H1 (cell line): ENCODE measurements around the gene PLCB1. TPM values are rescaled to one million over a fixed set of nuclear protein-coding genes. Genes with fewer than 3 reads are reported as not detected.

Experiments
- CTCF ChIA-PET: fragments of 300-600 bp; sonication (Branson Sonifier 250); formaldehyde crosslinking; loops from one replicate; lab custom pipeline; 2021; ENCODE audit not compliant: partially characterized antibody; lab: Charles Lee
- POLR2A ChIA-PET: fragments of 300-600 bp; sonication (Branson Sonifier 250); formaldehyde crosslinking; loops from one replicate; lab custom pipeline; 2021; ENCODE audit warnings: inconsistent platforms; ENCODE audit not compliant: partially characterized antibody; lab: Charles Lee
- DNase-seq, 2 experiments: peaks; one replicate each; pipeline versions ENCODE4 v3.0.0 to v3.0.0-alpha.2; 2010 to 2022; ENCODE audit warnings: low spot score in 2 of 2, low read depth in 1 of 2, mixed read lengths in 1 of 2
- FAIRE-seq: peaks from 2 replicates; lab custom pipeline; 2011; peaks lifted over from hg19 to GRCh38; lab: Jason Lieb, UNC
- H2AFZ ChIP-seq: 2 replicates; pipeline ENCODE4 v1.8.1; 2012; ENCODE audit warnings: low read length, inconsistent platforms
- H2AK5ac ChIP-seq: 2 replicates; pipeline ENCODE4 v1.6.1; 2013; ENCODE audit warnings: low read depth, low read length
- H2BK120ac ChIP-seq: replicated peaks from 2 replicates; pipeline ENCODE3; 2013; ENCODE audit warnings: low read depth, low read length, inconsistent platforms
- H2BK12ac ChIP-seq: 2 replicates; pipeline ENCODE4 v1.6.1; 2013; ENCODE audit warnings: low read depth, low read length
- H2BK15ac ChIP-seq: 2 replicates; pipeline ENCODE4 v1.6.1; 2013; ENCODE audit warnings: low read length
- H2BK20ac ChIP-seq: 2 replicates; pipeline ENCODE4 v1.6.1; 2013; ENCODE audit warnings: low read length
- H2BK5ac ChIP-seq: 2 replicates; pipeline ENCODE4 v1.6.1; 2013; ENCODE audit warnings: low read depth, low read length
- H3K14ac ChIP-seq: 2 replicates; pipeline ENCODE4 v1.6.1; 2013; ENCODE audit warnings: inconsistent platforms; ENCODE audit not compliant: insufficient read length
- H3K18ac ChIP-seq: 2 replicates; pipeline ENCODE4 v1.6.1; 2013; ENCODE audit warnings: low read length; ENCODE audit errors: extremely low read depth
- H3K23ac ChIP-seq: 2 replicates; pipeline ENCODE4 v1.6.1; 2013; ENCODE audit warnings: inconsistent platforms; ENCODE audit not compliant: insufficient read length
- H3K23me2 ChIP-seq: 2 replicates; pipeline ENCODE4 v1.6.1; 2013; ENCODE audit warnings: low read depth, low read length
- H3K27ac ChIP-seq: 2 replicates; pipeline ENCODE4 v1.6.1; 2011; ENCODE audit warnings: low read depth, low read length, inconsistent platforms
- H3K27me3 ChIP-seq, 4 experiments: replicated peaks in 1 of 4; 1 replicate in 1 of 4; 2 replicates in 3 of 4; pipeline versions ENCODE4 v1.6.1 to v1.8.1; 2011 to 2013; ENCODE audit warnings: low read length in 3 of 4, mild to moderate bottlenecking in 3 of 4, inconsistent platforms in 2 of 4, mixed read lengths in 2 of 4, moderate library complexity in 1 of 4; ENCODE audit not compliant: control insufficient read depth in 3 of 4, insufficient read depth in 3 of 4; ENCODE audit errors: extremely low read depth in 1 of 4
- H3K36me3 ChIP-seq, 4 experiments: 2 replicates each; pipeline versions ENCODE4 v1.6.1 to v1.8.1; 2011 to 2013; ENCODE audit warnings: mild to moderate bottlenecking in 4 of 4, low read length in 3 of 4, moderate library complexity in 2 of 4, control low read depth in 1 of 4, inconsistent platforms in 1 of 4; ENCODE audit not compliant: insufficient read depth in 4 of 4, control insufficient read depth in 2 of 4
- H3K4ac ChIP-seq: replicated peaks from 2 replicates; pipeline ENCODE3; 2013; ENCODE audit warnings: low read length, low read depth, mixed read lengths, inconsistent platforms; ENCODE audit not compliant: insufficient read length
- H3K4me1 ChIP-seq, 4 experiments: replicated peaks in 1 of 4; 1 replicate in 1 of 4; 2 replicates in 3 of 4; pipeline versions ENCODE4 v1.6.1 to v1.8.1; 2011 to 2013; ENCODE audit warnings: low read length in 3 of 4, inconsistent platforms in 2 of 4, mixed read lengths in 1 of 4; ENCODE audit not compliant: insufficient read depth in 4 of 4, control insufficient read depth in 3 of 4
- H3K4me2 ChIP-seq, 2 experiments: 2 replicates each; pipeline versions ENCODE4 v1.6.1 to v1.8.1; 2011 to 2013; ENCODE audit warnings: low read depth in 2 of 2, low read length in 2 of 2, control low read depth in 1 of 2, inconsistent platforms in 1 of 2, mild to moderate bottlenecking in 1 of 2; ENCODE audit not compliant: insufficient read depth in 1 of 2
- H3K4me3 ChIP-seq, 4 experiments: fragments of 200-600, 300-600 bp in 1 of 4; sonication (generic), shearing (Covaris generic), sonication (Bioruptor Twin) in 1 of 4; 2 replicates each; pipeline versions ENCODE4 v1.5.1 to v1.8.1; 2011 to 2016; ENCODE audit warnings: low read length in 4 of 4, low read depth in 3 of 4, control low read depth in 2 of 4, inconsistent platforms in 2 of 4, mild to moderate bottlenecking in 2 of 4, mixed read lengths in 1 of 4, moderate library complexity in 1 of 4; ENCODE audit not compliant: insufficient read depth in 2 of 4; ENCODE audit errors: extremely low read depth in 1 of 4
- H3K56ac ChIP-seq: replicated peaks from 2 replicates; pipeline ENCODE3; 2013; ENCODE audit warnings: low read depth, mild to moderate bottlenecking, mixed read lengths, low read length, inconsistent platforms; ENCODE audit not compliant: insufficient read length
- H3K79me1 ChIP-seq: 2 replicates; pipeline ENCODE4 v1.6.1; 2013; ENCODE audit warnings: low read depth, low read length, control low read depth
- H3K79me2 ChIP-seq, 2 experiments: 2 replicates each; pipeline versions ENCODE4 v1.6.1 to v1.8.1; 2012 to 2013; ENCODE audit warnings: low read length in 2 of 2, mild to moderate bottlenecking in 2 of 2, inconsistent platforms in 1 of 2; ENCODE audit not compliant: insufficient read depth in 2 of 2, control insufficient read depth in 1 of 2
- H3K9ac ChIP-seq, 4 experiments: replicated peaks in 1 of 4; 1 replicate in 1 of 4; 2 replicates in 3 of 4; pipeline versions ENCODE4 v1.6.1 to v1.8.1; 2011 to 2013; ENCODE audit warnings: low read depth in 3 of 4, low read length in 3 of 4, control low read depth in 2 of 4, mild to moderate bottlenecking in 2 of 4, moderate library complexity in 2 of 4, inconsistent platforms in 1 of 4; ENCODE audit errors: extremely low read depth in 1 of 4
- H3K9me3 ChIP-seq, 2 experiments: 2 replicates each; pipeline versions ENCODE4 v1.6.1 to v1.8.1; 2012 to 2013; ENCODE audit warnings: mild to moderate bottlenecking in 2 of 2, moderate library complexity in 2 of 2, control low read depth in 1 of 2, inconsistent platforms in 1 of 2, low read depth in 1 of 2, low read length in 1 of 2, mixed read lengths in 1 of 2; ENCODE audit not compliant: insufficient read depth in 2 of 2
- H4K20me1 ChIP-seq, 2 experiments: replicated peaks in 1 of 2; 2 replicates each; pipeline versions ENCODE3 to v1.8.1; 2011 to 2013; ENCODE audit warnings: inconsistent platforms in 2 of 2, low read length in 2 of 2, mild to moderate bottlenecking in 1 of 2; ENCODE audit not compliant: insufficient read depth in 2 of 2, control insufficient read depth in 1 of 2
- H4K5ac ChIP-seq: 2 replicates; pipeline ENCODE4 v1.6.1; 2013; ENCODE audit warnings: low read length, low read depth, mixed read lengths, inconsistent platforms; ENCODE audit not compliant: insufficient read length
- H4K8ac ChIP-seq: 2 replicates; pipeline ENCODE4 v1.8.0; 2013; ENCODE audit warnings: mild to moderate bottlenecking, moderate library complexity, low read length, inconsistent platforms; ENCODE audit not compliant: insufficient read depth; ENCODE audit errors: extremely low read depth
- H4K91ac ChIP-seq: replicated peaks from 2 replicates; pipeline ENCODE3; 2013; ENCODE audit warnings: low read length, mixed read lengths, inconsistent platforms; ENCODE audit not compliant: insufficient read length
- BRCA1 ChIP-seq: IDR thresholded peaks from 2 replicates; pipeline ENCODE4 v1.6.1; 2012; ENCODE audit warnings: low read depth, low read length, improper control_type of control experiment
- SP4 ChIP-seq: IDR thresholded peaks from 2 replicates; pipeline ENCODE4 v1.6.1; 2012; ENCODE audit warnings: low read length, inconsistent platforms
- whole genome bisulfite sequencing, 2 experiments: shearing (Covaris generic) in 1 of 2; methylation state at CpG; one replicate each; pipeline versions ENCODE4 v1.1.6 to v1.1.7; 2013 to 2015; ENCODE audit warnings: low lambda C conversion rate in 2 of 2, mixed read lengths in 2 of 2, inconsistent platforms in 1 of 2, low coverage in 1 of 2, missing lambda C conversion rate in 1 of 2; ENCODE audit not compliant: insufficient replicate concordance in 2 of 2, insufficient coverage in 1 of 2, insufficient read length in 1 of 2; ENCODE audit errors: extremely low coverage in 1 of 2, missing lambda C conversion rate in 1 of 2; 5-methylcytosine and 5-hydroxymethylcytosine counted together
- polyA plus RNA-seq, 7 experiments: library from polyadenylated mRNA; depleted of rRNA in 3 of 7; stranded (reverse) in 5 of 7; unstranded in 2 of 7; fragments of >200 nt in 5 of 7; fragments of 200-250 nt in 2 of 7; gene quantifications; 1 replicate in 5 of 7; 2 replicates in 1 of 7; 4 replicates in 1 of 7; pipeline versions ENCODE4 v1.2.1 to v1.2.3, GENCODE V29; 2011 to 2013; ENCODE audit warnings: missing spikeins in 2 of 7, mixed read lengths in 2 of 7
- total RNA-seq: library from RNA; stranded (reverse); fragmentation: NEBNext Ultra II Directional; extraction: Animal tissue kit (Norgen Biotek cat#: 25700); gene quantifications from 2 replicates; pipeline ENCODE4 v1.2.1, GENCODE V29; 2021

PLCB1 gene
- total and polyA plus RNA-seq, 2 of the 8 experiments (the other 6 are each of a cell fraction or from before 2014, with no cell fraction given) = 2.6 to 9.1 TPM

- no peak overlapping the region for H2BK120ac ChIP-seq
- no peak overlapping the region for H4K5ac ChIP-seq
- no peak overlapping the region for H2BK15ac ChIP-seq
- no peak overlapping the region for H2BK5ac ChIP-seq
- H3K4me2 ChIP-seq = no peak overlapping the region
- H3K4me3 ChIP-seq = no peak overlapping the region
- H2BK12ac ChIP-seq = no peak overlapping the region
- POLR2A ChIA-PET = no interaction called here
- no peak overlapping the region for H3K18ac ChIP-seq
- H4K8ac ChIP-seq = no peak overlapping the region
- no peak overlapping the region for H3K23ac ChIP-seq
- no peaks in the 10 kb centered on the region for H3K9me3 ChIP-seq
- H2AFZ ChIP-seq = no peak overlapping the region
- FAIRE-seq (no peak), DNase-seq (no peak)
- H3K79me1 ChIP-seq = no peaks in the 10 kb centered on the region
- H2AK5ac ChIP-seq = no peak overlapping the region
- no peak overlapping the region for H3K9ac ChIP-seq
- no peak overlapping the region for H3K27ac ChIP-seq
- H2BK20ac ChIP-seq = no peak overlapping the region
- no peak overlapping the region for H3K4ac ChIP-seq
- no peak overlapping the region for H4K91ac ChIP-seq
- no peaks in the 10 kb centered on the region for H3K79me2 ChIP-seq
- H3K23me2 ChIP-seq = no peaks in the 10 kb centered on the region
- TF ChIP-seq SP4 (no peak), BRCA1 (no peak)
- H4K20me1 ChIP-seq = no peaks in the 10 kb centered on the region
- no peak overlapping the region for H3K14ac ChIP-seq
- no peaks in the 10 kb centered on the region for H3K36me3 ChIP-seq
- H3K27me3 ChIP-seq = peaks cover 0 to 1% (median 0%) of the 10 kb centered on the region in 4 experiments; a peak in 1 of 7 replicates
- CTCF ChIA-PET = no interaction called here
- no peak overlapping the region for H3K56ac ChIP-seq
- H3K4me1 ChIP-seq = no peaks in the 10 kb centered on the region
- WGBS, 2 experiments = 97% methylated on average over 3 of the region's 3 CpGs; no CpG with 5 or more reads in 1 of the 2 experiments
Measured at GRCh38 chr20:8393381-8393780, 261.3 kb downstream of the PLCB1 start.
